Smooth muscle cell (in vitro differentiated cells): ENCODE results near the gene SYTL1. TPM values are rescaled to one million over a fixed set of nuclear protein-coding genes. Genes with fewer than 3 reads are reported as not detected.
A peak's percentile ranks its signal among the peaks of the same experiment; 100 is the strongest.

Experiments
- DNase-seq: peaks from one replicate; lab custom pipeline; 2025; ENCODE audit not compliant: unreplicated experiment; lab: John Stamatoyannopoulos, UW
- H2AFZ ChIP-seq: fragments of 200-600 bp; sonication (generic); 2 replicates; pipeline ENCODE4 v1.6.0; 2016; ENCODE audit warnings: antibody characterized with exemption, low read depth, mild to moderate bottlenecking
- H3F3A ChIP-seq: fragments of 200-600 bp; sonication (generic); 2 replicates; pipeline ENCODE4 v1.6.0; 2017; ENCODE audit warnings: antibody characterized with exemption, low read depth
- H3K27ac ChIP-seq: fragments of 200-600 bp; sonication (generic); 2 replicates; pipeline ENCODE4 v1.5.1; 2016; ENCODE audit warnings: low read depth, mild to moderate bottlenecking
- H3K27me3 ChIP-seq: fragments of 200-600 bp; sonication (generic); 2 replicates; pipeline ENCODE4 v1.6.1; 2016; ENCODE audit warnings: low read depth, mild to moderate bottlenecking
- H3K36me3 ChIP-seq: fragments of 200-600 bp; sonication (generic); 2 replicates; pipeline ENCODE4 v1.5.1; 2016; ENCODE audit warnings: low read depth
- H3K4me1 ChIP-seq: fragments of 200-600 bp; sonication (generic); 2 replicates; pipeline ENCODE4 v1.5.1; 2016; ENCODE audit warnings: low read depth
- H3K4me2 ChIP-seq: fragments of 200-600 bp; sonication (generic); 2 replicates; pipeline ENCODE4 v1.6.0; 2016; ENCODE audit warnings: mild to moderate bottlenecking
- H3K4me3 ChIP-seq: fragments of 200-600 bp; sonication (generic); 2 replicates; pipeline ENCODE4 v1.5.1; 2016; ENCODE audit warnings: mild to moderate bottlenecking
- H3K79me2 ChIP-seq: fragments of 200-600 bp; sonication (generic); 2 replicates; pipeline ENCODE4 v1.6.0; 2016; ENCODE audit warnings: low read depth, mild to moderate bottlenecking
- H3K9ac ChIP-seq: fragments of 200-600 bp; sonication (generic); 2 replicates; pipeline ENCODE4 v1.6.0; 2016; ENCODE audit warnings: low read depth
- H3K9me3 ChIP-seq: fragments of 200-600 bp; sonication (generic); replicated peaks from 2 replicates; pipeline ENCODE4 v1.5.1; 2016; ENCODE audit warnings: low read depth
- H4K20me1 ChIP-seq: fragments of 200-600 bp; sonication (generic); 2 replicates; pipeline ENCODE4 v1.6.0; 2016; ENCODE audit warnings: low read depth
- WGBS: methylation state at CpG from one replicate; pipeline ENCODE4 v1.1.7; 2016; ENCODE audit warnings: low lambda C conversion rate; 5-methylcytosine and 5-hydroxymethylcytosine counted together
- polyA plus RNA-seq: library from polyadenylated mRNA; unstranded; fragments of >200 nt; fragmentation: Nextera tagmentation; extraction: Ambion mirVana; gene quantifications from 2 replicates; pipeline ENCODE4 v1.2.1, GENCODE V29; 2016
- total RNA-seq: library from RNA; depleted of rRNA; stranded (reverse); fragments of >200 nt; gene quantifications from 2 replicates; pipeline ENCODE4 v1.2.3, GENCODE V29; 2014
- TF ChIP-seq, protein P1 (sequence below): fragments of 200-600 bp; sonication (generic); IDR thresholded peaks from 2 replicates; pipeline ENCODE4 v1.5.1; 2017; ENCODE audit warnings: borderline replicate concordance, mild to moderate bottlenecking, antibody characterized with exemption; ENCODE audit not compliant: insufficient read depth, poor library complexity, severe bottlenecking

Gene SYTL1
- total and polyA plus RNA-seq, 2 experiments from 2014 or later = 14.2 to 16.5 TPM

GRCh38 chr1:27321813-27322568 is 19.8 kb upstream of the SYTL1 start, which contains the start of gene TMEM222:
Gene TMEM222 (plus strand): TSS chr1:27322163. CDS start chr1:27322198, 35 bp downstream.
- Histone ChIP-seq H2AFZ (peak within 1 kb of the TSS; percentile 73), H3K4me3 (peak within 1 kb of the TSS; percentile 84), H3K79me2 (peaks cover 47% of the 10 kb centered on the region), H3F3A (no peaks in the 10 kb centered on the region), H3K36me3 (no peaks in the 10 kb centered on the region), H3K27me3 (no peaks in the 10 kb centered on the region), H3K27ac (peak within 1 kb of the TSS; percentile 85), H3K9ac (peak within 1 kb of the TSS; percentile 93), H3K4me1 (peaks cover 11% of the 10 kb centered on the region), H3K4me2 (peak within 1 kb of the TSS; percentile 99), H4K20me1 (peaks cover 12% of the 10 kb centered on the region), H3K9me3 (no peaks in the 10 kb centered on the region)
- TF ChIP-seq, protein P1, sequence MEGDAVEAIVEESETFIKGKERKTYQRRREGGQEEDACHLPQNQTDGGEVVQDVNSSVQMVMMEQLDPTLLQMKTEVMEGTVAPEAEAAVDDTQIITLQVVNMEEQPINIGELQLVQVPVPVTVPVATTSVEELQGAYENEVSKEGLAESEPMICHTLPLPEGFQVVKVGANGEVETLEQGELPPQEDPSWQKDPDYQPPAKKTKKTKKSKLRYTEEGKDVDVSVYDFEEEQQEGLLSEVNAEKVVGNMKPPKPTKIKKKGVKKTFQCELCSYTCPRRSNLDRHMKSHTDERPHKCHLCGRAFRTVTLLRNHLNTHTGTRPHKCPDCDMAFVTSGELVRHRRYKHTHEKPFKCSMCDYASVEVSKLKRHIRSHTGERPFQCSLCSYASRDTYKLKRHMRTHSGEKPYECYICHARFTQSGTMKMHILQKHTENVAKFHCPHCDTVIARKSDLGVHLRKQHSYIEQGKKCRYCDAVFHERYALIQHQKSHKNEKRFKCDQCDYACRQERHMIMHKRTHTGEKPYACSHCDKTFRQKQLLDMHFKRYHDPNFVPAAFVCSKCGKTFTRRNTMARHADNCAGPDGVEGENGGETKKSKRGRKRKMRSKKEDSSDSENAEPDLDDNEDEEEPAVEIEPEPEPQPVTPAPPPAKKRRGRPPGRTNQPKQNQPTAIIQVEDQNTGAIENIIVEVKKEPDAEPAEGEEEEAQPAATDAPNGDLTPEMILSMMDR = no peak
- peak; percentile 91 for DNase-seq
- WGBS = 2% methylated on average over 65 of the region's 67 CpGs

GRCh38 chr1:27322569-27323240 is 19.1 kb upstream of the SYTL1 start:
- peaks cover 54% of the 10 kb centered on the region for H3K79me2 ChIP-seq
- no peaks in the 10 kb centered on the region for H3F3A ChIP-seq
- H3K4me2 ChIP-seq = peak overlapping the region; percentile 99
- H3K36me3 ChIP-seq = no peaks in the 10 kb centered on the region
- H2AFZ ChIP-seq = peak overlapping the region; percentile 73
- no peaks in the 10 kb centered on the region for H3K27me3 ChIP-seq
- TF ChIP-seq, protein P1 = no peak
- peaks cover 11% of the 10 kb centered on the region for H3K4me1 ChIP-seq
- no peaks in the 10 kb centered on the region for H3K9me3 ChIP-seq
- WGBS = 18% methylated on average over 10 of the region's 10 CpGs
- H3K27ac ChIP-seq = peak overlapping the region; percentile 85
- DNase-seq = no peak
- peak overlapping the region; percentile 93 for H3K9ac ChIP-seq
- H4K20me1 ChIP-seq = peaks cover 19% of the 10 kb centered on the region
- peak overlapping the region; percentile 84 for H3K4me3 ChIP-seq

DNA sequence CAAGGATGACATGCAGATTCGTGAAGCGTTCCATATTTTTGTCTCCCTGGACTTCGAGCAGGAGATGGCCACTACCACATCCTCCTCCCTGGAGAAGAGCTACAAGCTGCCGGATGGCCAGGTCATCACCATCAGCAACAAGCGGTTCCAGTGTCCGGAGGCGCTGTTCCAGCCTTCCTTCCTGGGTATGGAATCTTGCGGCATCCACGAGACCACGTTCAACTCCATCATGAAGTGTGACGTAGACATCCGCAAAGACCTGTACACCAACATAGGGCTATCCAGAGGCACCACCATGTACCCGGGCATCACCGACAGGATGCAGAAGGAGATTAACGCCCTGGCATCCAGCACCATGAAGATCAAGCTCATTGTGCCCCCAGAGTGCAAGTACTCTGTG is 16.5 kb upstream of the SYTL1 start:
- TF ChIP-seq, protein P1 = no peak
- Histone ChIP-seq H3K79me2 (peaks cover 80% of the 10 kb centered on the region), H3F3A (no peaks in the 10 kb centered on the region), H3K36me3 (no peaks in the 10 kb centered on the region), H2AFZ (no peak overlapping the region), H3K9me3 (no peaks in the 10 kb centered on the region), H3K9ac (no peak overlapping the region), H3K27ac (no peak overlapping the region), H3K4me3 (no peak overlapping the region), H4K20me1 (peaks cover 44% of the 10 kb centered on the region), H3K27me3 (no peaks in the 10 kb centered on the region), H3K4me1 (peaks cover 11% of the 10 kb centered on the region), H3K4me2 (no peak overlapping the region)
- 95% methylated on average over 15 of the region's 15 CpGs for WGBS
- DNase-seq = no peak
